ENCODE data around the gene PADI1.
"Not testable (repeated sequence)": the region's sequence is repeated elsewhere in the genome, so short reads cannot be mapped to it uniquely, and the experiment has no call there.

Gene PADI1

DNA sequence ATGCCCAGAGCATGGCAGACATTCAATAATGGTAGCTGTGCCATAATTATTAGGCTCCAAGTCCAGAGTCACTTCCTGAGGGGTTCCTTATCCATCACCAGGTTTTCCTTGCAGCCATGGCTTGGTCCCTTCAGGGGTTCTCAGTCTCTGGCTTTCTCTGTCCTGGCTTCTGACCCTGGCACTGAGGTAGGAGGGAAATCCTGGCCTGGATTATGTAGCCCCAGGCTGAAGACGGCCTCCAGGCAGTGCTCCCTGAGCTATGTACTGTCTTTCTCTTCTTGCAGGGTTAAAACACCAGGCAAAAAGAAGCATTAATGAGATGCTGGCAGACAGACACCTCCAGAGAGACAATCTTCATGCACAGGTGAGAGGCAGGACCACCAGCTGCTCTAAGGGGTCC lies 34.5 kb downstream of the PADI1 start:
- H3K4me3 ChIP-seq (ENCODE audit: low read depth, low read length), result no peak overlapping the region
- TF ChIP-seq CTCF (IDR thresholded peaks at IDR 0.05; ENCODE audit: low read depth, low read length), result no peak
- in situ Hi-C loops (cut with HindIII; ENCODE audit: low sequenced_read_pairs), result no loop called here
- DNase-seq (ENCODE audit: low read depth, low spot score), result peak; percentile 96

DNA sequence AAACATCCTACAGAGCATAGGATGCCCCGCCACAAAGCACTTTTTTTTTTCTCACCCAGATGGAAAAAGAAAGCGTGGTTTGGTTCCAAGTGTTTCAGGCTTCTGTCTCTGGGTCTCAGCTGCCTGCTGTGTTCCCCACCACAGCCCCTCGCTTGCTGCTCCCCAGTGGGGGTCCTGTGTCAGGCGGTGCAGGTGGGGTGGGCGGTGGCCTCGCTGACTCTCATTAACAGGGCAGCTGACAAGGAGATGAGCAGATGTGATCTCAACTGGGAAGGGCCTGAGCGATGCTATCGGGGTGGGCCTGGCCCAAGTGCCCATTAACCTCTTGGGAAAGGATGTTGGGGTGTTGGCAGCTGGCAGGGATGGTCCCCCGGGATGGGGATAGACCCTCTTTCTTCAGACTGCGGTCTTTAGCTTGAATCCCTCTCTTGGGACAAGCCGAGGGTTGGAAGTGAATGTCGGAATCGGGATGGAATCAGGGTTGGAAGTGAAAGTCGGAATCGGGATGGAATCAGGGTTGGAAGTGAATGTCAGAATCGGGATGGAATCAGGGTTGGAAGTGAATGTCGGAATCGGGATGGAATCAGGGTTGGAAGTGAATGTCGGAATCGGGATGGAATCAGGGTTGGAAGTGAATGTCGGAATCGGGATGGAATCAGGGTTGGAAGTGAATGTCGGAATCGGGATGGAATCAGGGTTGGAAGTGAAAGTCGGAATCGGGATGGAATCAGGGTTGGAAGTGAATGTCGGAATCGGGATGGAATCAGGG lies 36.3 kb downstream of the PADI1 start:
- DNase-seq (ENCODE audit: low read depth, low spot score); H3K4me3 ChIP-seq (ENCODE audit: low read depth, low read length); in situ Hi-C loops (cut with HindIII; ENCODE audit: low sequenced_read_pairs): not testable (repeated sequence)

- in situ Hi-C loops (cut with HindIII; ENCODE audit: low sequenced_read_pairs), result not testable (repeated sequence)
These were observed 36.8 kb downstream of the PADI1 start for GRCh38 chr1:17241780-17242074.

DNA sequence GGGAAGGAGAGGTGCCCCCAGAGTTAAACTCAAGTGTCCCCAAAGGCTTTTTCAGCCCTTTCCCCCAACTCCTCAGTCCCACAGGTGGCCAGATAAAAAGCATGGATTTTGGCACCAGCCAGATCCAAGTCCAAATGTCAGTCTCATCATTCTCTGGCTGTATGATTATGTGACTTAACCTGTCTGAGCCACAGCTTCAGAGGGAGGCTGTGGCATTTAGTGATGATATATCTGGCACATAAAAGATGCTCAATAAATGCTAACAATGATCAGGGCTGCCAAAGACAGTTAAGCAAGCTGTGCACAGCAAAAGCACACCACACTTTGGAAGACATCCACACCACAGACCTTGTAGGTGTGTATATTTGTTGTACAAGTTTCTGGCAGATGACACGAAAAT lies 38.3 kb downstream of the PADI1 start:
- no peak for TF ChIP-seq CTCF (IDR thresholded peaks at IDR 0.05; ENCODE audit: low read depth, low read length)
- H3K4me3 ChIP-seq (ENCODE audit: low read depth, low read length), result no peak overlapping the region
- no peak for DNase-seq (ENCODE audit: low read depth, low spot score)
- in situ Hi-C loops (cut with HindIII; ENCODE audit: low sequenced_read_pairs), result no loop called here

More at GRCh38 chr1:17241780-17242074, 36.8 kb downstream of the PADI1 start:
- not testable (repeated sequence) for H3K4me3 ChIP-seq (ENCODE audit: low read depth, low read length); DNase-seq (ENCODE audit: low read depth, low spot score)

- H3K4me3 ChIP-seq (ENCODE audit: low read depth, low read length), result no peak overlapping the region
- in situ Hi-C loops (cut with HindIII; ENCODE audit: low sequenced_read_pairs), result no loop called here
- no peak for TF ChIP-seq CTCF (IDR thresholded peaks at IDR 0.05; ENCODE audit: low read depth, low read length)
- DNase-seq (ENCODE audit: low read depth, low spot score), result no peak
These were observed 40.2 kb downstream of the PADI1 start for GRCh38 chr1:17244821-17245740.

GRCh38 chr1:17245816-17246325 lies 40.9 kb downstream of the PADI1 start:
- in situ Hi-C loops (cut with HindIII; ENCODE audit: low sequenced_read_pairs), result no loop called here
- no peak for DNase-seq (ENCODE audit: low read depth, low spot score)
- no peak overlapping the region for H3K4me3 ChIP-seq (ENCODE audit: low read depth, low read length)
- TF ChIP-seq CTCF (IDR thresholded peaks at IDR 0.05; ENCODE audit: low read depth, low read length), result no peak

DNA sequence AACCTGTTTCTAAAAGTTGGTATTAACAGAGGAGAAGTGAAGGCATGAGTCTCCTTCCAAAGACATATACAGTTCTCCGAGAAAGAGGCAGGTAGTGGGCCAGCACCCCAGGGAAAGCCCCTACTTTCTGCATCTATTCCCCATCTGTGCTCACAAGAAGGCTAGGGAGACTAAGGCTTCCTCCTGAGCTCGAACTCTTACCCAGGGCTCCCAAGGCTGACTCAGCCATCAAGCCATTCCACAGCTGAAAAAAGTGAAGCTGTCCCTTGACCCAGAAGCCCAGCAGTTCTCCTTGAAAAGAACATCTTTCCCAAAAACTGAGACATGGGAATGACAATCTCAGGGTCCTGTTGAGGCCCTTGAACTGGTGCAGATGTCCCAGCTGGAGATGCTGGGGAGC lies 42.0 kb downstream of the PADI1 start:
- TF ChIP-seq CTCF (IDR thresholded peaks at IDR 0.05; ENCODE audit: low read depth, low read length), result no peak
- DNase-seq (ENCODE audit: low read depth, low spot score), result no peak

More for the DNA sequence above, 42.0 kb downstream of the PADI1 start:
- no peak overlapping the region for H3K4me3 ChIP-seq (ENCODE audit: low read depth, low read length)
- in situ Hi-C loops (cut with HindIII; ENCODE audit: low sequenced_read_pairs), result no loop called here

All from astrocyte of the spinal cord (primary cell).